C4-2B (cell line): ENCODE results near the gene USP53.
"Not testable (repeated sequence)": the region's sequence is repeated elsewhere in the genome, so short reads cannot be mapped to it uniquely, and the experiment has no call there.

Experiments used
- CTCF ChIP-seq: fragments of 450-650 bp; conservative IDR thresholded peaks from 2 replicates; pipeline ENCODE4 v1.5.1; 2017; ENCODE audit warnings: mild to moderate bottlenecking
- ZFX ChIP-seq: fragments of 450-650 bp; IDR thresholded peaks from 2 replicates; pipeline ENCODE4 v1.6.1; 2017

GRCh38 chr4:119339895-119340294, 127.4 kb downstream of the USP53 start:
- not testable (repeated sequence) for TF ChIP-seq CTCF, ZFX
